Measurements from ENCODE around the gene GRB10. TPM values are rescaled to one million over a fixed set of nuclear protein-coding genes. Genes with fewer than 3 reads are reported as not detected.

GRB10 gene
- total RNA-seq, 2 donors from 2014 or later: 10.3 to 15.1 TPM

DNA sequence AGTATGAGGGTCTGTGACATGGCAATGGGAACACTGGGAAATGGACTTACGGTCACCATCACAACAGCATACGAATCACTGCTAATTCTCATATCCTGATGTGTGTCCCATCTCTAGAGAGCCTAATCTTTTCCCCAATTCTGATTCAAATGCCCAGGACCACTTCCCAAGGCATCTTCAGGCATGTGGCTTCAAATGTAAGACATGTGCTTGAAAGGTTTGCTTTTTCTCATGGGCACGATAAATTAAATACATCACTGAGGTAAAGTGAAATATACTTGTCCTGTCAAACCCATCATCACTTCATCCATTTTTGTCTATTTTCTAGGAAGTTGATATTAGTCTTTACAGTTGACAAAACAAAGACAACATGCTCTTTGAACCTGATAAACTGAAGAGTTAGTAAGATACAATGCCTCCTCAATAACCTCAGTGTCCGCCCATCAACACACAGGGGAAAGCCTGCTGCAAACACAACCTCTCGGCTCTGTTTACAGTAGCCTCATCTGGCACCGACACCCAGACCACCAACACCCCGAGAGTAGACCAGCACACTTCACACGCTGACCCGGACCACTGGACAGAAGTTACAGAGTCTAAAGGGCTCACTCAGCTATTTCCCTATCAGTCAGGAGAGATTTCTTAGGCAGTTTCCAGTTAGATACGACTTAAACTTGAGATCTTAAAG is 24.8 kb downstream of the GRB10 start:
- Histone ChIP-seq H3K9me3 (no peaks in the 10 kb centered on the region), H3K9ac (ENCODE audit: low read depth in 2 of 2, low read length in 2 of 2) (no peak overlapping the region), H3K27me3 (no peaks in the 10 kb centered on the region), H3K4me1 (no peaks in the 10 kb centered on the region), H3K4me3 (no peak overlapping the region), H3K36me3 (no peaks in the 10 kb centered on the region), H3K27ac (no peak overlapping the region)
- no peak for TF ChIP-seq CTCF (IDR thresholded peaks at IDR 0.05)
- intact Hi-C loops (cut with DNase I): no loop called here
- no peak for DNase-seq

DNA sequence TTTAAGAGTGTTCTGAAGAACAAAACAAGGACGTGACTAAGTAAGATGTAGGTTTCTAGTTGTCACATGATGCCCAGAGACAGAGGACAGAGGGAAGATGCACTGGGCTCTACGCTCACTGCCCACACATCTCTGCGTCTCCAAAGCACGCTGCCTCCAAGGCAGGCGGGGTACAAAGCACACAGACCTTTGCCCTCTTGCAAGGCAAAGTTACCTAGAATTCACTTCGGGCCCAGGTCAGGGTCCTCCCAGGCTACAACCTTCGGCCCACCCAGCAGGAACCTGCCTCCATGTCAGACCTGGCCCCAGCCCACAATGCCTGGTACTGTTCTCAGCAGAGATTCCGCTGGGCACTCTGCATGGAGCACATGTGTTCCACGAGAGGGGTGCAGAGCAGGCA is 26.5 kb downstream of the GRB10 start:
- H3K4me3 ChIP-seq: no peak overlapping the region
- intact Hi-C loops (cut with DNase I): no loop called here
- H3K9me3 ChIP-seq: no peaks in the 10 kb centered on the region
- DNase-seq: no peak
- no peaks in the 10 kb centered on the region for H3K4me1 ChIP-seq
- H3K9ac ChIP-seq (ENCODE audit: low read depth in 2 of 2, low read length in 2 of 2): no peak overlapping the region
- H3K27ac ChIP-seq: no peak overlapping the region
- no peaks in the 10 kb centered on the region for H3K36me3 ChIP-seq
- TF ChIP-seq CTCF (IDR thresholded peaks at IDR 0.05): no peak
- H3K27me3 ChIP-seq: no peaks in the 10 kb centered on the region

DNA sequence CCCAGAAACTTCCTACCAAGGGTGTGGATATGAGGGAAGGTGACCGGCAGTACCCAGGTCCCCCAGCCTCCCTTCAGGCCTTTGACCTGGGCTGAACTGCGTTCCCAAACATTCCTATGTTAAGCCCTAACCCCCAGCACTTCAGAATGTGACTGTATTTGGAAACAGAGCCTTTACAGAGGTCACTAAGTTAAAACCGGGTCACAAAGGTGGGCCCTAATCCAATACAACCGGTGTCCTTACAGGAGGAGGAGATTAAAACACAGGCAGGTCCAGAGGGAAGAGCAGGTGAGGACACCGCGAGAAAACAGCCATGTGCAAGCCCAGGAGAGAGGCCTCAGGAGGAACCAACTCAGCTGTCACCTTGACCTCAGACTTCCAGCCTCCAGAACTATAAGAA is 28.0 kb downstream of the GRB10 start:
- H3K4me3 ChIP-seq: no peak overlapping the region
- no peaks in the 10 kb centered on the region for H3K4me1 ChIP-seq
- TF ChIP-seq CTCF (IDR thresholded peaks at IDR 0.05): no peak
- no peak overlapping the region for H3K9ac ChIP-seq (ENCODE audit: low read depth in 2 of 2, low read length in 2 of 2)
- intact Hi-C loops (cut with DNase I): no loop called here
- DNase-seq: no peak
- H3K36me3 ChIP-seq: no peaks in the 10 kb centered on the region
- H3K27me3 ChIP-seq: no peaks in the 10 kb centered on the region
- no peak overlapping the region for H3K27ac ChIP-seq
- no peaks in the 10 kb centered on the region for H3K9me3 ChIP-seq

- no peak overlapping the region for H3K9ac ChIP-seq (ENCODE audit: low read depth in 2 of 2, low read length in 2 of 2)
- DNase-seq: no peak
- no peak for TF ChIP-seq CTCF (IDR thresholded peaks at IDR 0.05)
- no peak overlapping the region for H3K4me3 ChIP-seq
- H3K36me3 ChIP-seq: no peaks in the 10 kb centered on the region
- H3K27me3 ChIP-seq: no peaks in the 10 kb centered on the region
- no peaks in the 10 kb centered on the region for H3K9me3 ChIP-seq
- no peak overlapping the region for H3K27ac ChIP-seq
- H3K4me1 ChIP-seq: no peaks in the 10 kb centered on the region
- intact Hi-C loops (cut with DNase I): no loop called here
Measured at GRCh38 chr7:50754241-50754640, 28.5 kb downstream of the GRB10 start.

DNA sequence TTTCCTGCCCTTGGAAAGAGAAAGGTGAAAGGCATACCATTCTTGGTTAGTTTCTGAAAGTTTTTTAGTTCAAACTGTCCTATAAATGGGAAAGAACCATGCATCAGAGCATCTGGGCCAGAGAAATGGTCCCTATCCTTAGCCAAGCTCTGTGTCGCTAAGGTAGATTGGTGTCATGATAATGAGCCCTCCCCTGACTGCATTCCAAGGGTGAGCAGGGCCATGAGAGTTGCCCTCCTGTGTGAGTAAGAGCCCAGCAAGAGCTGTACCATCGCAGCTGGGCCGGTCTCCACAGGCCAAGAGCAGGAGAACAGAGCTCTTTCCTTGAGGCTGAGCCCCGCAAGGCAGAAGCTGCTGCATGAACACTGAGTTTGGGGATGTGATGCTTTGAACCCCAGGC is 30.3 kb downstream of the GRB10 start:
- DNase-seq: no peak
- no peak overlapping the region for H3K4me3 ChIP-seq
- intact Hi-C loops (cut with DNase I): no loop called here
- H3K4me1 ChIP-seq: no peaks in the 10 kb centered on the region
- no peak for TF ChIP-seq CTCF (IDR thresholded peaks at IDR 0.05)
- no peak overlapping the region for H3K27ac ChIP-seq
- no peak overlapping the region for H3K9ac ChIP-seq (ENCODE audit: low read depth in 2 of 2, low read length in 2 of 2)
- no peaks in the 10 kb centered on the region for H3K27me3 ChIP-seq
- H3K36me3 ChIP-seq: no peaks in the 10 kb centered on the region
- no peaks in the 10 kb centered on the region for H3K9me3 ChIP-seq

All from colonic mucosa (tissue), 4 donors.